DMS79 treated with DMSO at 0.1 percent for 48 hours (cell line): ENCODE results near the gene SERPINF2.
"Not testable (repeated sequence)": the region's sequence is repeated elsewhere in the genome, so short reads cannot be mapped to it uniquely, and the experiment has no call there.

Experiments
- DNase-seq: peaks from one replicate; lab custom pipeline; 2025; lab: John Stamatoyannopoulos, UW

SERPINF2 gene

GRCh38 chr17:1716076-1716911 lies 26.4 kb upstream of the SERPINF2 start:
- DNase-seq = peak; percentile 90

- DNase-seq = peak; percentile 89
These were observed 25.6 kb upstream of the SERPINF2 start for GRCh38 chr17:1716912-1717695.

- DNase-seq = no peak
These were observed 24.1 kb upstream of the SERPINF2 start for GRCh38 chr17:1718362-1719165.

GRCh38 chr17:1720856-1721386 lies 21.8 kb upstream of the SERPINF2 start:
- peak; percentile 6 for DNase-seq

- not testable (repeated sequence) for DNase-seq
These were observed 20.6 kb upstream of the SERPINF2 start for GRCh38 chr17:1722022-1722421.

GRCh38 chr17:1724351-1724868 lies 18.3 kb upstream of the SERPINF2 start, which contains the start of gene WDR81:
TSS of gene WDR81 (plus strand) at chr17:1724704. CDS start at chr17:1724960, 256 bp downstream.
- DNase-seq = no peak

- DNase-seq = no peak
These were observed 17.6 kb upstream of the SERPINF2 start for GRCh38 chr17:1724869-1725641.

GRCh38 chr17:1725642-1726511 lies 16.8 kb upstream of the SERPINF2 start:
- no peak for DNase-seq

GRCh38 chr17:1726626-1727257 lies 15.9 kb upstream of the SERPINF2 start:
- no peak for DNase-seq

GRCh38 chr17:1727258-1727789 lies 15.3 kb upstream of the SERPINF2 start:
- DNase-seq = no peak

- no peak for DNase-seq
These were observed 14.6 kb upstream of the SERPINF2 start for GRCh38 chr17:1727876-1728630.

GRCh38 chr17:1729966-1730325 lies 12.7 kb upstream of the SERPINF2 start:
- DNase-seq = no peak

GRCh38 chr17:1730326-1731193 lies 12.1 kb upstream of the SERPINF2 start:
- no peak for DNase-seq

- DNase-seq = no peak
These were observed 11.5 kb upstream of the SERPINF2 start for GRCh38 chr17:1731194-1731506.

- DNase-seq = no peak
These were observed 10.3 kb upstream of the SERPINF2 start for GRCh38 chr17:1732241-1732832.

- DNase-seq = no peak
These were observed 9.8 kb upstream of the SERPINF2 start for GRCh38 chr17:1732833-1733321.

GRCh38 chr17:1733759-1734158 lies 8.9 kb upstream of the SERPINF2 start:
- no peak for DNase-seq
